Measurements from ENCODE around the gene DDX27. TPM values are rescaled to one million over a fixed set of nuclear protein-coding genes. Genes with fewer than 3 reads are reported as not detected.

Gene DDX27
- total and polyA plus RNA-seq, 2 of the 8 experiments (the other 6 are each of a cell fraction or from before 2014, with no cell fraction given): 42.7 to 51.0 TPM

DNA sequence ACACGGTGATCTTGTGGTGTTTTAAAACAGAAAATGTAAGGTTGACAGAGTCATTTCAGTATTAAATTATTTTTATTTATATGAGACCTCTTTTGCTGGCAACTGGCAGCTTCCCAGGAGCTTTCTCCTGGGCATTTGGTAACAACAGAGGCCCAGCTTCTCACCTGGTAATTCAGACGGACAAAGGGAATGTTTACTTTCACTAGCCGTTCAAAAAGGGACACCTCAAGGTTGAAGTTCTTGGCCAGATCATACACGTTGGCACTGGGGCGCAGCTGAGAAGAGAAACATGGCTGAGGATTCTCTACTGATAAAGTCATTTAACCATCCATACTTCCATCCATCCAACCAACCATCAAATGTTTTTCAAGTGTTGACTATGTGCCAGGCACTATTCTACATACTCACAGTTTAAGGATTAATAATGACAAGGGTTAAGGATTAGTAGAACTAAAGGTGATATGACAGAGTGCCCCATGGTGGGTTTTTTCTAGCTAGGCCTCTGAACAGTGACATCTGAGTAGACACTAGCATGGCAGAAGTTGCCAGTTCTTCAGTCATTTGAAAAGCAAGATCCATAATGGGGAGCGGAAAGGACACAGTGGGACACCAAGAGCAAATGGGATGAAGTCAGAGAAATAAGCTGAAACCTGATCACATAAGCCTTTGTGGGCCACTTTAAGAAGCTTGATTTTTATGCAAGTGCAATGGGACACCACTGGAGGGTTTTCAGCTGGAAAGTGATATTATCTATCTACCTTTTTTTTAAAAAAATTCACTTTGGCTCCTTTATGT, 33.5 kb downstream of the DDX27 start (continued):
- no peak for TF ChIP-seq NANOG (IDR thresholded peaks at IDR 0.05; ENCODE audit: insufficient read depth, low read depth, low read length, poor library complexity, severe bottlenecking)
- no peak for TF ChIP-seq TAF1 (IDR thresholded peaks at IDR 0.05; ENCODE audit: low read depth, low read length)
- no peak for TF ChIP-seq RBBP5 (IDR thresholded peaks at IDR 0.05; ENCODE audit: borderline replicate concordance, low read depth, low read length)
- TF ChIP-seq GABPA (IDR thresholded peaks at IDR 0.05; ENCODE audit: borderline replicate concordance, insufficient read depth, low read length): no peak
- no peak for TF ChIP-seq KDM5A (IDR thresholded peaks at IDR 0.05; ENCODE audit: low read length)
- no peak for TF ChIP-seq MAFK (IDR thresholded peaks at IDR 0.05; ENCODE audit: low read depth, low read length)
- TF ChIP-seq HDAC2 (IDR thresholded peaks at IDR 0.05; ENCODE audit: borderline replicate concordance in 1 of 2, low read depth in 2 of 2, low read length in 2 of 2): no peak

All from H1 (cell line).